Left lung (tissue), 10 donors: ENCODE data around the gene CBL. TPM values are rescaled to one million over a fixed set of nuclear protein-coding genes. Genes with fewer than 3 reads are reported as not detected.

Source experiments
- ATAC-seq: fragments of 200-7000 bp; cut with Tn5 transposase; one replicate; pipeline ENCODE4 v1.9.1; 2020; ENCODE audit warnings: moderate library complexity
- DNase-seq, 4 donors: peaks; one replicate each; pipeline ENCODE4 v3.0.0-alpha.2; 2013 to 2020
- H3K27ac ChIP-seq, 2 donors: fragments of 200-600 bp; sonication (generic) in 1 of 2; one replicate each; pipeline versions ENCODE4 v1.5.0 to v1.8.0; 2020 to 2021
- H3K27me3 ChIP-seq, 2 donors: fragments of 200-600 bp; sonication (generic) in 1 of 2; one replicate each; pipeline versions ENCODE4 v1.5.0 to v1.8.0; 2020 to 2021
- H3K36me3 ChIP-seq, 2 donors: fragments of 200-600 bp; sonication (generic) in 1 of 2; one replicate each; pipeline versions ENCODE4 v1.5.0 to v1.8.0; 2020 to 2021
- H3K4me1 ChIP-seq, 2 donors: fragments of 200-600 bp; one replicate each; pipeline ENCODE4 v1.8.0; 2021
- H3K4me3 ChIP-seq, 2 donors: fragments of 200-600 bp; sonication (generic) in 1 of 2; one replicate each; pipeline versions ENCODE4 v1.5.0 to v1.8.0; 2020 to 2021; ENCODE audit warnings: mild to moderate bottlenecking in 1 of 2
- H3K9me3 ChIP-seq, 2 donors: fragments of 200-600 bp; sonication (generic) in 1 of 2; one replicate each; pipeline versions ENCODE4 v1.5.0 to v1.8.0; 2020 to 2021
- intact Hi-C, 2 donors: fragments of 100-400 bp; cut with DNase I; formaldehyde crosslinking; loops; one replicate each; pipeline versions ENCODE4 v1.11.2 to v1.14.2; 2022
- polyA plus RNA-seq, 6 donors: library from polyadenylated mRNA; unstranded; fragments of 120-200 nt; gene quantifications; one replicate each; pipeline ENCODE4 v1.2.1, GENCODE V29; 2013; ENCODE audit not compliant: insufficient read length in 6 of 6
- total RNA-seq, 2 donors: library from RNA; stranded (reverse); fragmentation: NEBNext Ultra II Directional; extraction: Animal tissue kit (Norgen Biotek cat#: 25700); gene quantifications; one replicate each; pipeline ENCODE4 v1.2.1, GENCODE V29; 2021
- TF ChIP-seq, protein P1 (sequence below), 2 donors: fragments of 200-600 bp; sonication (generic) in 1 of 2; IDR thresholded peaks; one replicate each; pipeline versions ENCODE4 v1.5.0 to v1.8.0; 2021; ENCODE audit warnings: antibody characterized with exemption in 2 of 2
- donor health status: DM: no; HTN: yes; CAD: no.
- donor health status: DM: no; HTN: no; CAD: no.

CBL gene
- total and polyA plus RNA-seq, 8 donors: 18.9 to 36.6 (median 22.1) TPM

DNA sequence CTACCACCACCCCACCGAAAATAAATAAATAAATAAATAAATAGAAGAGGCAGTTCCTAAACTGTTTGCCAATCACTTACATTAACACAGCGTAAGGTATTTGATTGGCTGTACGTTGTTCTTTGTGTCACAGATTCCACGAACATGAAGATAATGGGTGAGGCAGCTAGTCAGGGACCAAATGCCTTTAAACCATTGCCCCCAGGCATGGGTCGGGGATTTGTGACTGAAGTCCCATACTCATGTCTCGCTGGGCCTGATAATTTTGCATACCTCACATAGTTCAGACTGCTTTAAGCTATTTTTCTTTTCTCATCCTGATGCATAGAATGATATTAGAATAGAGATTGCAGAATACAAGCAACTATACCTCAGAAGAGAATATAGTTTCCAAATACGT, 3.6 kb upstream of the CBL start:
- DNase-seq: no peak
- Histone ChIP-seq H3K27ac (no peak overlapping the region), H3K36me3 (no peaks in the 10 kb centered on the region), H3K27me3 (no peaks in the 10 kb centered on the region), H3K4me1 (peaks cover 0 to 17% of the 10 kb centered on the region in 2 donors), H3K4me3 (no peak overlapping the region), H3K9me3 (no peaks in the 10 kb centered on the region)
- TF ChIP-seq, protein P1, sequence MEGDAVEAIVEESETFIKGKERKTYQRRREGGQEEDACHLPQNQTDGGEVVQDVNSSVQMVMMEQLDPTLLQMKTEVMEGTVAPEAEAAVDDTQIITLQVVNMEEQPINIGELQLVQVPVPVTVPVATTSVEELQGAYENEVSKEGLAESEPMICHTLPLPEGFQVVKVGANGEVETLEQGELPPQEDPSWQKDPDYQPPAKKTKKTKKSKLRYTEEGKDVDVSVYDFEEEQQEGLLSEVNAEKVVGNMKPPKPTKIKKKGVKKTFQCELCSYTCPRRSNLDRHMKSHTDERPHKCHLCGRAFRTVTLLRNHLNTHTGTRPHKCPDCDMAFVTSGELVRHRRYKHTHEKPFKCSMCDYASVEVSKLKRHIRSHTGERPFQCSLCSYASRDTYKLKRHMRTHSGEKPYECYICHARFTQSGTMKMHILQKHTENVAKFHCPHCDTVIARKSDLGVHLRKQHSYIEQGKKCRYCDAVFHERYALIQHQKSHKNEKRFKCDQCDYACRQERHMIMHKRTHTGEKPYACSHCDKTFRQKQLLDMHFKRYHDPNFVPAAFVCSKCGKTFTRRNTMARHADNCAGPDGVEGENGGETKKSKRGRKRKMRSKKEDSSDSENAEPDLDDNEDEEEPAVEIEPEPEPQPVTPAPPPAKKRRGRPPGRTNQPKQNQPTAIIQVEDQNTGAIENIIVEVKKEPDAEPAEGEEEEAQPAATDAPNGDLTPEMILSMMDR (IDR thresholded peaks at IDR 0.05): no peak
- no peak for ATAC-seq
- intact Hi-C loops: no loop called here

GRCh38 chr11:119204066-119204465, 2.1 kb upstream of the CBL start:
- Histone ChIP-seq H3K36me3 (no peaks in the 10 kb centered on the region), H3K27ac (no peak overlapping the region), H3K4me3 (no peak overlapping the region), H3K27me3 (no peaks in the 10 kb centered on the region), H3K4me1 (peaks cover 0 to 31% of the 10 kb centered on the region in 2 donors), H3K9me3 (no peaks in the 10 kb centered on the region)
- TF ChIP-seq, protein P1 (IDR thresholded peaks at IDR 0.05): no peak
- ATAC-seq (no peak), DNase-seq (no peak)
- intact Hi-C loops: no loop called here

DNA sequence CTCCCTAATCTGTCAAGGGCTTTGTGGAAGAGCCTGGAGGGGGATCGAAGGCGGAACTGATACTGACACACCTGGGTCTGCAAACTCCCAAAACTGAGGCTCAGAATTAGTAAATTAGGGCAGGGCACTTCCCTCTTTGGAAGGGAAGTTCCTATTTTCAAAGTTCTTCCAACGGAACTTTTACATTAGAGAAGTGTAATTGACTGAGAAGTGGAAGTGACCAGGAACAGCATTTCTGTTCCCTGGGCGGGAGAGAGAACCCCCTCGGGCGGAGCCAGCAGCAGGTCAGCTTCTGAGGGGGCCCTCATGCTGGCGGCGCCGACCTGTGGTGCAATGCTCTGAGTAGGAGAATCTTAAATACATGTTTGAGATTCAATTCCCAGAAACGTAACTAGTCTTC, 1.1 kb upstream of the CBL start:
- peak overlapping the region; percentile 93 to 95 for H3K27ac ChIP-seq
- peak overlapping the region; percentile 87 to 89 for H3K4me3 ChIP-seq
- ATAC-seq (peak; percentile 2), DNase-seq (peak in 1 of 4 donors; percentile 50)
- H3K36me3 ChIP-seq: no peaks in the 10 kb centered on the region
- TF ChIP-seq, protein P1 (IDR thresholded peaks at IDR 0.05): no peak
- H3K9me3 ChIP-seq: no peaks in the 10 kb centered on the region
- intact Hi-C loops: no loop called here
- H3K4me1 ChIP-seq: peaks cover 0 to 42% of the 10 kb centered on the region in 2 donors
- no peaks in the 10 kb centered on the region for H3K27me3 ChIP-seq

GRCh38 chr11:119206511-119207414, 624 bp downstream of the CBL start:
- Histone ChIP-seq H3K4me3 (peak overlapping the region; percentile 87 to 89), H3K27me3 (no peaks in the 10 kb centered on the region), H3K9me3 (no peaks in the 10 kb centered on the region), H3K27ac (peak overlapping the region; percentile 93 to 95), H3K4me1 (peaks cover 0 to 48% of the 10 kb centered on the region in 2 donors), H3K36me3 (no peaks in the 10 kb centered on the region)
- peak; percentile 38 for ATAC-seq
- intact Hi-C loops: no loop called here
- TF ChIP-seq, protein P1 (IDR thresholded peaks at IDR 0.05): no peak
- DNase-seq: peak; percentile 14 to 91 (median 60)

GRCh38 chr11:119207415-119207960, 1.3 kb downstream of the CBL start:
- Histone ChIP-seq H3K4me1 (peaks cover 0 to 49% of the 10 kb centered on the region in 2 donors), H3K9me3 (no peaks in the 10 kb centered on the region), H3K36me3 (no peaks in the 10 kb centered on the region), H3K27me3 (no peaks in the 10 kb centered on the region), H3K27ac (peak overlapping the region; percentile 93 to 95), H3K4me3 (peak overlapping the region; percentile 87 to 89)
- TF ChIP-seq, protein P1 (IDR thresholded peaks at IDR 0.05): no peak
- DNase-seq: no peak
- ATAC-seq: no peak
- intact Hi-C loops: no loop called here
